H9 (cell line): ENCODE results near the gene GRIK4. TPM values are rescaled to one million over a fixed set of nuclear protein-coding genes. Genes with fewer than 3 reads are reported as not detected.

Source experiments
- DNase-seq: peaks from one replicate; pipeline ENCODE4 v3.0.0-alpha.2; 2017
- H2AFZ ChIP-seq: one replicate; pipeline ENCODE4 v1.6.1; 2013; ENCODE audit warnings: mild to moderate bottlenecking, low read length, control low read depth, moderate library complexity
- H2AK5ac ChIP-seq: 2 replicates; pipeline ENCODE4 v1.6.1; 2013; ENCODE audit warnings: low read length, control low read depth, mixed read lengths; ENCODE audit not compliant: insufficient read length
- H2BK120ac ChIP-seq: one replicate; pipeline ENCODE4 v1.6.1; 2013; ENCODE audit warnings: low read depth, mild to moderate bottlenecking, low read length, control low read depth, inconsistent platforms; ENCODE audit not compliant: poor library complexity, severe bottlenecking
- H2BK12ac ChIP-seq: 2 replicates; pipeline ENCODE4 v1.6.1; 2013; ENCODE audit warnings: low read length, control low read depth, mixed read lengths, low read depth; ENCODE audit not compliant: insufficient read length
- H2BK15ac ChIP-seq: 2 replicates; pipeline ENCODE4 v1.6.1; 2013; ENCODE audit warnings: low read depth, low read length, control low read depth
- H2BK20ac ChIP-seq: one replicate; pipeline ENCODE4 v1.6.1; 2013; ENCODE audit warnings: low read depth, mild to moderate bottlenecking, low read length, control low read depth, inconsistent platforms; ENCODE audit not compliant: poor library complexity, severe bottlenecking
- H2BK5ac ChIP-seq: 2 replicates; pipeline ENCODE4 v1.6.1; 2013; ENCODE audit warnings: low read length, control low read depth, mixed read lengths; ENCODE audit not compliant: insufficient read length
- H3K14ac ChIP-seq: 2 replicates; pipeline ENCODE4 v1.6.1; 2013; ENCODE audit warnings: low read length, control low read depth; ENCODE audit not compliant: insufficient read depth
- H3K18ac ChIP-seq: 2 replicates; pipeline ENCODE4 v1.6.1; 2013; ENCODE audit warnings: low read depth, mild to moderate bottlenecking, mixed read lengths, low read length, control low read depth; ENCODE audit not compliant: insufficient read length
- H3K23ac ChIP-seq: 2 replicates; pipeline ENCODE4 v1.6.1; 2013; ENCODE audit warnings: low read length, control low read depth, mixed read lengths, low read depth; ENCODE audit not compliant: insufficient read length
- H3K23me2 ChIP-seq: 2 replicates; pipeline ENCODE4 v1.6.1; 2013; ENCODE audit warnings: low read depth, mild to moderate bottlenecking, mixed read lengths, low read length, control low read depth; ENCODE audit not compliant: insufficient read length, poor library complexity, severe bottlenecking
- H3K27ac ChIP-seq: 2 replicates; pipeline ENCODE4 v1.5.1; 2013; ENCODE audit warnings: low read length, control low read depth, mixed read lengths, low read depth; ENCODE audit not compliant: insufficient read length
- H3K27me3 ChIP-seq: 2 replicates; pipeline ENCODE4 v1.6.1; 2013; ENCODE audit warnings: low read length, control low read depth, inconsistent platforms; ENCODE audit not compliant: insufficient read depth
- H3K4ac ChIP-seq: 2 replicates; pipeline ENCODE4 v1.6.1; 2013; ENCODE audit warnings: low read depth, mild to moderate bottlenecking, control low read depth, inconsistent platforms, low read length, moderate library complexity
- H3K4me1 ChIP-seq: 2 replicates; pipeline ENCODE4 v1.6.1; 2013; ENCODE audit warnings: low read length, control low read depth, inconsistent platforms; ENCODE audit not compliant: insufficient read depth
- H3K4me2 ChIP-seq: 2 replicates; pipeline ENCODE4 v1.6.1; 2013; ENCODE audit warnings: low read length, control low read depth, mixed read lengths; ENCODE audit not compliant: insufficient read length, insufficient read depth
- H3K56ac ChIP-seq: 2 replicates; pipeline ENCODE4 v1.6.1; 2013; ENCODE audit warnings: low read depth, mild to moderate bottlenecking, mixed read lengths, low read length, control low read depth; ENCODE audit not compliant: insufficient read length
- H3K79me1 ChIP-seq: 2 replicates; pipeline ENCODE4 v1.6.1; 2013; ENCODE audit warnings: low read depth, mild to moderate bottlenecking, moderate library complexity, low read length, control low read depth, inconsistent platforms; ENCODE audit not compliant: insufficient read depth, poor library complexity, severe bottlenecking
- H3K79me2 ChIP-seq: 2 replicates; pipeline ENCODE4 v1.6.1; 2013; ENCODE audit warnings: low read length, control low read depth, inconsistent platforms; ENCODE audit not compliant: insufficient read depth
- H3K9ac ChIP-seq: 2 replicates; pipeline ENCODE4 v1.6.1; 2013; ENCODE audit warnings: low read length, control low read depth, mixed read lengths; ENCODE audit not compliant: insufficient read length; ENCODE audit errors: extremely low read depth
- H3K9me3 ChIP-seq: one replicate; pipeline ENCODE4 v1.6.1; 2013; ENCODE audit warnings: low read depth, low read length, inconsistent platforms; ENCODE audit not compliant: control insufficient read depth
- H3T11ph ChIP-seq: one replicate; pipeline ENCODE4 v1.6.1; 2013; ENCODE audit warnings: mild to moderate bottlenecking, low read length, control low read depth, inconsistent platforms
- H4K20me1 ChIP-seq: one replicate; pipeline ENCODE4 v1.6.1; 2013; ENCODE audit not compliant: control insufficient read depth, insufficient read length, insufficient read depth
- H4K5ac ChIP-seq: 2 replicates; pipeline ENCODE4 v1.6.1; 2013; ENCODE audit warnings: low read depth, mild to moderate bottlenecking, mixed read lengths, low read length, control low read depth; ENCODE audit not compliant: insufficient read length
- H4K8ac ChIP-seq: replicated peaks from 2 replicates; pipeline ENCODE4 v1.6.1; 2013; ENCODE audit warnings: low read length, control low read depth, mixed read lengths, low read depth; ENCODE audit not compliant: insufficient read length
- H4K91ac ChIP-seq: 2 replicates; pipeline ENCODE4 v1.6.1; 2013; ENCODE audit warnings: low read depth, mild to moderate bottlenecking, moderate library complexity, mixed read lengths, low read length, control low read depth; ENCODE audit not compliant: insufficient read length
- H3K27ac Mint-ChIP-seq, 3 experiments: 2 replicates in 2 of 3; 3 replicates in 1 of 3; pipeline ENCODE4 v1.8.0; 2020 to 2021; ENCODE audit warnings: mixed read lengths in 3 of 3, mild to moderate bottlenecking in 1 of 3, moderate library complexity in 1 of 3
- H3K27me3 Mint-ChIP-seq: 2 replicates; pipeline ENCODE4 v1.8.0; 2021; ENCODE audit warnings: low read depth, mild to moderate bottlenecking, moderate library complexity, mixed read lengths
- H3K36me3 Mint-ChIP-seq, 3 experiments: 2 replicates in 2 of 3; 3 replicates in 1 of 3; pipeline ENCODE4 v1.8.0; 2020 to 2021; ENCODE audit warnings: low read depth in 3 of 3, mixed read lengths in 3 of 3; ENCODE audit not compliant: insufficient read depth in 1 of 3
- H3K4me1 Mint-ChIP-seq, 2 experiments: 2 replicates each; pipeline ENCODE4 v1.8.0; 2020; ENCODE audit warnings: mixed read lengths in 2 of 2
- H3K4me3 Mint-ChIP-seq, 2 experiments: 2 replicates in 1 of 2; 3 replicates in 1 of 2; pipeline ENCODE4 v1.8.0; 2020 to 2021; ENCODE audit warnings: mild to moderate bottlenecking in 2 of 2, mixed read lengths in 2 of 2, moderate library complexity in 1 of 2
- H3K9me3 Mint-ChIP-seq, 2 experiments: 2 replicates in 1 of 2; 3 replicates in 1 of 2; pipeline ENCODE4 v1.8.0; 2020; ENCODE audit warnings: mild to moderate bottlenecking in 2 of 2, mixed read lengths in 2 of 2, moderate library complexity in 1 of 2
- WGBS: extraction: QIAGEN DNeasy Blood & Tissue Kit; methylation state at CpG from one replicate; pipeline ENCODE4 v1.1.7; 2013; ENCODE audit warnings: missing lambda C conversion rate, low lambda C conversion rate, mixed read lengths; ENCODE audit not compliant: insufficient read length; ENCODE audit errors: extremely low coverage; 5-methylcytosine and 5-hydroxymethylcytosine counted together
- total RNA-seq: library from RNA; stranded (reverse); gene quantifications from 2 replicates; pipeline ENCODE4 v1.2.1, GENCODE V29; 2021
- TF ChIP-seq, protein P1 (sequence below): fragments of 200-600 bp; sonication (generic); conservative IDR thresholded peaks from 3 replicates; pipeline ENCODE4 v1.8.0; 2021; ENCODE audit warnings: antibody characterized with exemption, mild to moderate bottlenecking

Gene GRIK4
- total RNA-seq, 1 experiment from 2014 or later, result 2.3 TPM

DNA sequence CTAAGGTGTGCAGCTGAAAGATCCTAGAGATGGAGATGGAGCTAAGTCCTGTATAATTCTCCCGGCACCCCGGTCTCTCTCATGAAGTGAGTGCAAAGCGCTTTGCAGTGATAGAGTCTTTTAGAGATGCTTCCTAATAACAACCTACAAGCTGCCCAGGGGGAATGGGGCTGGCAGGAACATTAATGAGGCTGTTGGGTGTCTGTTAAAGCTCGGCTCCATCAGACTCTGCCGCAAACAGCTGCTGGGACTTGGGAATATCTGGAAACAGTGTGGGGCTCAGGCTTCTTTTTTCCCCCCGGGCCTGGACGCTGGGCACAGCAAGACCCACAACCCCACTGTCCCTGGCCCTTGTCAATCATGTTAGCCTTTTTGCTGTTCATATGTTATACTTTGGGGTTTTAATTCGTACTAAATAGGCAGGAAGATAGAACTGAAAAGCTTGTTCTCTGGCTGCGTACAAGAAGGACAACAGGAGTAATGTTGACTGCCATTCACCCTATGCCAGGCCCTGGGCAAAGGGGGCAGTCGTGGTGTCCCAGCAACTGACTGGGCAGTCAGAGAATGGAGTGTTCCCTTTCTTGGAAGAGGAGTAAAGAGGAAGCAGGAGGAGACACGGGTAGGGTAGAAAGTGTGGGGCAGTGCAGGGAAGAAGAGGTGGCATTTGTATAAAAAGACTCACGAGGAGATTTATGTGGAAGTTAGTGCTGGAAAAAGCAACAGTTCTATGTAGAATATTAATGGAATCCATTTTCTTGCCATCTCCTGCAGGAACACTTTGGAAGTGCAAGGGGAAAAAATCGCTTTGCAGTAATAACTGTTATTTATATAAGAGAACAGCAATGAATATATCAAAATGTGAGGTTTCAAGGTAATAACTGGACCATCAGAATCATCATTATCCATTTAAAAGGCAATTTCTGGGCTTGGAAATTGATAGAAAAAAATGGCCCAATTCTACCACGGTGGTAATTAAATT is 232.8 kb downstream of the GRIK4 start:
- H4K20me1 ChIP-seq, result no peaks in the 10 kb centered on the region
- H3K23me2 ChIP-seq, result no peaks in the 10 kb centered on the region
- H2BK12ac ChIP-seq, result no peak overlapping the region
- 0 out of 2 replicates have a peak, but pooled peaks cover 2% of the 10 kb centered on the region for H3K4me1 ChIP-seq
- no peak for DNase-seq
- H2BK15ac ChIP-seq, result no peak overlapping the region
- H3K79me2 ChIP-seq, result no peaks in the 10 kb centered on the region
- no peak overlapping the region for H3K18ac ChIP-seq
- no peak overlapping the region for H4K8ac ChIP-seq
- no peak overlapping the region for H2BK120ac ChIP-seq
- H3K9ac ChIP-seq, result no peak overlapping the region
- no peaks in the 10 kb centered on the region for H3K9me3 ChIP-seq
- Mint-ChIP-seq H3K36me3 (no peaks in the 10 kb centered on the region), H3K27ac (no peak overlapping the region), H3K4me1 (peaks cover 29 to 33% of the 10 kb centered on the region in 2 experiments), H3K9me3 (no peaks in the 10 kb centered on the region), H3K27me3 (no peaks in the 10 kb centered on the region; the same call in 1 of the 2 replicates), H3K4me3 (no peak overlapping the region)
- H2BK5ac ChIP-seq, result no peak overlapping the region
- no peak overlapping the region for H3K56ac ChIP-seq
- no peak overlapping the region for H3K23ac ChIP-seq
- no peak overlapping the region for H2AK5ac ChIP-seq
- no peak overlapping the region for H3T11ph ChIP-seq
- H3K79me1 ChIP-seq, result no peaks in the 10 kb centered on the region
- no peak overlapping the region for H3K4ac ChIP-seq
- no peak overlapping the region for H3K4me2 ChIP-seq
- H3K27ac ChIP-seq, result no peak overlapping the region
- no peak overlapping the region for H3K14ac ChIP-seq
- no peak overlapping the region for H2BK20ac ChIP-seq
- no CpG with 5 or more reads among the region's 14 CpGs for WGBS
- TF ChIP-seq, protein P1, sequence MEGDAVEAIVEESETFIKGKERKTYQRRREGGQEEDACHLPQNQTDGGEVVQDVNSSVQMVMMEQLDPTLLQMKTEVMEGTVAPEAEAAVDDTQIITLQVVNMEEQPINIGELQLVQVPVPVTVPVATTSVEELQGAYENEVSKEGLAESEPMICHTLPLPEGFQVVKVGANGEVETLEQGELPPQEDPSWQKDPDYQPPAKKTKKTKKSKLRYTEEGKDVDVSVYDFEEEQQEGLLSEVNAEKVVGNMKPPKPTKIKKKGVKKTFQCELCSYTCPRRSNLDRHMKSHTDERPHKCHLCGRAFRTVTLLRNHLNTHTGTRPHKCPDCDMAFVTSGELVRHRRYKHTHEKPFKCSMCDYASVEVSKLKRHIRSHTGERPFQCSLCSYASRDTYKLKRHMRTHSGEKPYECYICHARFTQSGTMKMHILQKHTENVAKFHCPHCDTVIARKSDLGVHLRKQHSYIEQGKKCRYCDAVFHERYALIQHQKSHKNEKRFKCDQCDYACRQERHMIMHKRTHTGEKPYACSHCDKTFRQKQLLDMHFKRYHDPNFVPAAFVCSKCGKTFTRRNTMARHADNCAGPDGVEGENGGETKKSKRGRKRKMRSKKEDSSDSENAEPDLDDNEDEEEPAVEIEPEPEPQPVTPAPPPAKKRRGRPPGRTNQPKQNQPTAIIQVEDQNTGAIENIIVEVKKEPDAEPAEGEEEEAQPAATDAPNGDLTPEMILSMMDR, result no peak; the same call in 2 of the 3 replicates
- H4K5ac ChIP-seq, result no peak overlapping the region
- no peaks in the 10 kb centered on the region for H3K27me3 ChIP-seq
- no peak overlapping the region for H2AFZ ChIP-seq
- H4K91ac ChIP-seq, result no peak overlapping the region
